ENCODE results near the gene ZAR1. TPM values are rescaled to one million over a fixed set of nuclear protein-coding genes. Genes with fewer than 3 reads are reported as not detected.

Gene ZAR1
- total and polyA plus RNA-seq, 2 experiments from 2014 or later = not detected

GRCh38 chr4:48472794-48473193, 17.3 kb upstream of the ZAR1 start:
- Histone ChIP-seq H3K4me3 (no peak overlapping the region), H3K4me2 (ENCODE audit: unreplicated experiment) (no peak overlapping the region), H3F3A (ENCODE audit: insufficient read depth) (no peaks in the 10 kb centered on the region), H3K9me2 (ENCODE audit: insufficient read depth) (no peaks in the 10 kb centered on the region), H3K4me1 (ENCODE audit: insufficient read depth) (0 out of 2 replicates have a peak, but pooled peaks cover 10% of the 10 kb centered on the region), H3K9ac (no peak overlapping the region), H3K27me3 (replicated peaks; ENCODE audit: insufficient read depth) (no peaks in the 10 kb centered on the region), H3K9me3 (ENCODE audit: low read depth) (no peaks in the 10 kb centered on the region), H2AFZ (no peak overlapping the region), H3K27ac (no peak overlapping the region), H3K36me3 (ENCODE audit: low read depth) (no peaks in the 10 kb centered on the region), H4K20me1 (ENCODE audit: insufficient read depth) (no peaks in the 10 kb centered on the region), H3K79me2 (ENCODE audit: insufficient read depth) (no peaks in the 10 kb centered on the region)
- no peak for DNase-seq
- no peak for TF ChIP-seq EZH2 (IDR thresholded peaks at IDR 0.05; ENCODE audit: insufficient read depth, poor library complexity, severe bottlenecking)
- no peak for TF ChIP-seq EZH2phosphoT487 (IDR thresholded peaks at IDR 0.05; ENCODE audit: insufficient read depth, low read depth)
- WGBS, 2 experiments (ENCODE audit: low coverage in 1 of 2, low lambda C conversion rate in 2 of 2, missing lambda C conversion rate in 2 of 2) = 73% methylated on average over 1 of the region's 1 CpG
- in situ Hi-C loops (cut with MboI) = no loop called here

DNA sequence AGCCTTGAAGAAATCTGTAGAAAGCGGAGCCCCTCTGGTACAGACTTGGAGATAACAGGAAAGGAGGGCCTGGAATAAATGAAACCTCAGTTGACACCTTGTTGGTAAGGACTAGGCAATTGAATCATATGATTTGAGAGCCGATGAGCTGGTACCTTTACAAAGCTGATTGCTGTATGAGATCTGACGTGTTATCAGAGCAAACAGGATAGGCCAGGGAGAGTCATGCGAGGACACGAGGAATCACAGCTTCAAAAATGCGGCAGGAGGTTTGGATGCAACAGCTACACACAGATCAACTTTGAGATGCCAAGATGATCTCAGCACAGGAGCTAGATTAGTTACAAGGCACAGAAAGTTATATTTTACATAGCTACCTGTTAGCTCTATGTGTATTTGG, 14.3 kb upstream of the ZAR1 start:
- DNase-seq = no peak
- WGBS, 2 experiments (ENCODE audit: low coverage in 1 of 2, low lambda C conversion rate in 2 of 2, missing lambda C conversion rate in 2 of 2) = 83 to 84% methylated on average over 6 of the region's 6 CpGs
- no peaks in the 10 kb centered on the region for H3K9me2 ChIP-seq (ENCODE audit: insufficient read depth)
- no peaks in the 10 kb centered on the region for H4K20me1 ChIP-seq (ENCODE audit: insufficient read depth)
- H3F3A ChIP-seq (ENCODE audit: insufficient read depth) = no peaks in the 10 kb centered on the region
- TF ChIP-seq EZH2 (IDR thresholded peaks at IDR 0.05; ENCODE audit: insufficient read depth, poor library complexity, severe bottlenecking) = no peak
- no peak for TF ChIP-seq EZH2phosphoT487 (IDR thresholded peaks at IDR 0.05; ENCODE audit: insufficient read depth, low read depth)
- H3K27ac ChIP-seq = no peak overlapping the region
- no peaks in the 10 kb centered on the region for H3K79me2 ChIP-seq (ENCODE audit: insufficient read depth)
- H3K4me2 ChIP-seq (ENCODE audit: unreplicated experiment) = no peak overlapping the region
- H3K4me1 ChIP-seq (ENCODE audit: insufficient read depth) = 0 out of 2 replicates have a peak, but pooled peaks cover 5% of the 10 kb centered on the region
- no peaks in the 10 kb centered on the region for H3K27me3 ChIP-seq (replicated peaks; ENCODE audit: insufficient read depth)
- no peak overlapping the region for H2AFZ ChIP-seq
- no peaks in the 10 kb centered on the region for H3K9me3 ChIP-seq (ENCODE audit: low read depth)
- no peak overlapping the region for H3K9ac ChIP-seq
- H3K36me3 ChIP-seq (ENCODE audit: low read depth) = no peaks in the 10 kb centered on the region
- in situ Hi-C loops (cut with MboI) = no loop called here
- no peak overlapping the region for H3K4me3 ChIP-seq

DNA sequence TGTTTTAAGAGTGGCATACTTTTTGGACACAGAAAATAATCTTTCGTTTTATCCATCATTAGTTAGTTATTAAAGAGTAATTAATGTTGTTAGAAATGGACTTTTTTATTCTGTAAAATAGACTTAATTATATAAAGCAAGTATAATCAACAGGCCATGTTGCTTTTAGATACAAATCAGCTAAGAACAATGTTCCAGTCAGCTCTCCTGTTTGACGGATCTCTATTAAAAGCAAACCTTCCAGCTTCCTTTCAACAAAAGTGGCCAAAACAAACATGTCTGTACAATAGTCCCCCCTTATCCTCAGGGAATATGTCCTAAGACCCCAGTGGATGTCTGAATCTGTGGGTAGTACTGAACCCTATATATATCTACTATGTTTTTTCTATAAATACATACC, 11.8 kb upstream of the ZAR1 start:
- WGBS, 2 experiments (ENCODE audit: low coverage in 1 of 2, low lambda C conversion rate in 2 of 2, missing lambda C conversion rate in 2 of 2) = 61 to 76% methylated on average over 2 of the region's 2 CpGs
- H3K27ac ChIP-seq = no peak overlapping the region
- no peaks in the 10 kb centered on the region for H3K79me2 ChIP-seq (ENCODE audit: insufficient read depth)
- no peaks in the 10 kb centered on the region for H3F3A ChIP-seq (ENCODE audit: insufficient read depth)
- H3K36me3 ChIP-seq (ENCODE audit: low read depth) = no peaks in the 10 kb centered on the region
- peaks cover 19% of the 10 kb centered on the region for H3K27me3 ChIP-seq (replicated peaks; ENCODE audit: insufficient read depth)
- no peak for DNase-seq
- H3K9me2 ChIP-seq (ENCODE audit: insufficient read depth) = no peaks in the 10 kb centered on the region
- H3K9ac ChIP-seq = no peak overlapping the region
- H4K20me1 ChIP-seq (ENCODE audit: insufficient read depth) = no peaks in the 10 kb centered on the region
- no peaks in the 10 kb centered on the region for H3K9me3 ChIP-seq (ENCODE audit: low read depth)
- in situ Hi-C loops (cut with MboI) = no loop called here
- 0 out of 2 replicates have a peak, but pooled peaks cover 4% of the 10 kb centered on the region for H3K4me1 ChIP-seq (ENCODE audit: insufficient read depth)
- no peak overlapping the region for H3K4me3 ChIP-seq
- no peak overlapping the region for H2AFZ ChIP-seq
- TF ChIP-seq EZH2 (IDR thresholded peaks at IDR 0.05; ENCODE audit: insufficient read depth, poor library complexity, severe bottlenecking) (no peak), EZH2phosphoT487 (IDR thresholded peaks at IDR 0.05; ENCODE audit: insufficient read depth, low read depth) (no peak)
- no peak overlapping the region for H3K4me2 ChIP-seq (ENCODE audit: unreplicated experiment)

DNA sequence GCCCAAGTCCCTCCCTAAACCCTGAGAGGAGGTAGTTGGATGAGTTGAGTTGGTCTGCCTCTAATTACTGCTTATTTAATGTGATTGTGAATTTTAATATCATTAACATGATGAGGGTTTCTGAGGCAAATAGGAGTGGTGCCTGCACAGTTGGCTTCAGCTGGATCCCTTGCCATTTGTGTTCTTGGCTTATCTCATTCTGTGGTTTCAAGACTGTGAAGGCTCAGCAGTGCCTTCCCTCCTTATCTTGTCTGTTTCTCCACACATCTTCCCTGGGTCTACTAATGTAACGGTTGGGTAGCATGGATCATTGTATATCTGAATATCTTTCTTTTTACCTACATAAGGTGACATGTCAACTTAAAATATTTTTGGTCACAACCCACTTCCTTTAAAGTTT, 8.5 kb upstream of the ZAR1 start:
- Histone ChIP-seq H3K27me3 (replicated peaks; ENCODE audit: insufficient read depth) (peaks cover 49% of the 10 kb centered on the region), H3F3A (ENCODE audit: insufficient read depth) (no peaks in the 10 kb centered on the region), H4K20me1 (ENCODE audit: insufficient read depth) (no peaks in the 10 kb centered on the region), H3K9ac (no peak overlapping the region), H3K9me2 (ENCODE audit: insufficient read depth) (no peaks in the 10 kb centered on the region), H3K4me2 (ENCODE audit: unreplicated experiment) (no peak overlapping the region), H2AFZ (no peak overlapping the region), H3K27ac (no peak overlapping the region), H3K4me1 (ENCODE audit: insufficient read depth) (0 out of 2 replicates have a peak, but pooled peaks cover 4% of the 10 kb centered on the region), H3K36me3 (ENCODE audit: low read depth) (no peaks in the 10 kb centered on the region), H3K79me2 (ENCODE audit: insufficient read depth) (no peaks in the 10 kb centered on the region), H3K4me3 (no peak overlapping the region), H3K9me3 (ENCODE audit: low read depth) (no peaks in the 10 kb centered on the region)
- in situ Hi-C loops (cut with MboI) = no loop called here
- 84 to 90% methylated on average over 1 of the region's 1 CpG for WGBS, 2 experiments (ENCODE audit: low coverage in 1 of 2, low lambda C conversion rate in 2 of 2, missing lambda C conversion rate in 2 of 2)
- no peak for DNase-seq
- TF ChIP-seq EZH2 (IDR thresholded peaks at IDR 0.05; ENCODE audit: insufficient read depth, poor library complexity, severe bottlenecking) (no peak), EZH2phosphoT487 (IDR thresholded peaks at IDR 0.05; ENCODE audit: insufficient read depth, low read depth) (no peak)
